Cardiac septum (tissue), 1 donor: ENCODE data around the gene ANKRD6. TPM values are rescaled to one million over a fixed set of nuclear protein-coding genes. Genes with fewer than 3 reads are reported as not detected.

Source experiments
- DNase-seq: peaks from one replicate; pipeline ENCODE4 v3.0.0-alpha.2; 2020; ENCODE audit warnings: low spot score
- intact Hi-C: fragments of 100-400 bp; cut with DNase I; formaldehyde crosslinking; loops from one replicate; pipeline ENCODE4 v1.14.0; 2022
- total RNA-seq: library from RNA; stranded (reverse); fragmentation: NEBNext Ultra II Directional; extraction: Animal tissue kit (Norgen Biotek cat#: 25700); gene quantifications from one replicate; pipeline ENCODE4 v1.2.1, GENCODE V29; 2021
- donor health status: DM: no; HTN: no; CAD: no.

The ANKRD6 gene
- total RNA-seq, 1 donor from 2014 or later, result 6.5 TPM

DNA sequence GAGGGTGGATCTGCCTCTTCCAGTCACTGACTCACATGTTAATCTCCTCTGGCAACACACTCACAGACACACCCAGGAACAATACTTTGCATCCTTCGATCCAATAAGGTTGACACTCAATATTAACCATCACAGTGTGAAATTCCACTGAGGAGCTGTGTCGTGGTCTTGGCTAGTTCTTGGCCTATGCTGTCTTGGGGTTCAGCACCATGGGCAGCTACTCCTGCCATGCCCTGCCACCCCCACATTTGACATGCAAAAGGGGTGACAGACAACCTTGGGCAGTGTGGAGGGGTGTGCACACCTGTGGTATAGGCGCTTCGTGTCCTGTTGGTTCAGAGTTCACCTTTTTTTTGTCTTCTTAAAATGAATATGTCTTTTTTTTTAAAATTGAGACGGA, 25.8 kb downstream of the ANKRD6 start:
- no peak for DNase-seq
- intact Hi-C loops, result no loop called here

DNA sequence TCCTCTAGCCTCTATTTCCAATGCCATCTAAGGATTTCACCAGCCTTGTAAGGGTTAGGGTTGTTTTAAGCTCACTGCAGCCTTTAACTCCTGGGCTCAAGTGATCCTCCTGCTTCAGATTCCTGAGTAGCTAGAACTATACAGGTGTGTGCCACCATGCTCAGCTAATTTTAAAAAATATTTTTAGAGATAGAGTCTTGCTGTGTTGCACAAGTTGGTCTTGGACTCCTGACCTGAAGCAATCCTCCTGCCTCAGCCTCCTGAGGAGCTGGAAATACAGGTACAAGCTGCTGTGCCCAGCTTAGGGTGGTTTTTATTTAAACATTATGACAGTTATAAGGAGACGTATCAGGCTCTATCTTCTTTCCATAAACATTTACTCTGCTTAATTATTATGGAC, 26.5 kb downstream of the ANKRD6 start:
- no peak for DNase-seq
- intact Hi-C loops, result no loop called here

DNA sequence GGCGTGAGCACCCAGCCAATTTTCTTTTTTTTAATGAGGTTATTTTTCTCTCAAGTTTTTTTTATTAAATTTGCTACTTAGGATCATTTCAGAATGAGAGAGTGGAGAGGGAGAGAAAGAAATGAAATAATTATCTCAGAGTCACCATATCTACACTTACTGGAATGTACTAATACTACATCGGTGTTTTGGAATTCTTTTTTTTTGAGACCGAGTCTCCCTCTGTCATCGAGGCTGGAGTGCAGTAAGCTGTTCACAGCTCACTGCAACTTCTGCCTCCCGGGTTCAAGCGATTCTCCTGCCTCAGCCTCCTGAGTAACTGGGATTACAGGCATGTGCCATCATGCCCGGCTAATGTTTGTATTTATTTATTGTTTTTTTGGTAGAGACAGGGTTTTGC, 27.8 kb downstream of the ANKRD6 start:
- intact Hi-C loops, result no loop called here
- DNase-seq, result no peak

DNA sequence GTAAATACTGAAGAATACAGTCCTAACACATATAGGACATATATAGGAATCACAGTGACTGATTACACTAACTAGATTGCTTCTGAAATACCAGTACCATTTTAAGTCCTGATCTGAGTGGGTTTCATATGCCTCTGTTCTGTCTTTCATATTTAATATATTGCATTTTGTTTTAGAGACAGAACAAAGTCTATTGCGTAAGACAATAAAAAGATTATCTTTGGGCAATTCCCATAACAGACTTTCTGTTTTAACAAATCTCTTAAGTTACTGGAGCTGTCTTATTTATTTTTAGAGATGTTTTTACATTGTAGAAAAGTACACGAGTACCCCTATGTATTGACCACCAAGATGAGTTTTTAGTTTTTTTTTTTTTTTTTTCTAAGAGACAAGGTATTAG, 29.6 kb downstream of the ANKRD6 start:
- intact Hi-C loops, result no loop called here
- DNase-seq, result no peak

DNA sequence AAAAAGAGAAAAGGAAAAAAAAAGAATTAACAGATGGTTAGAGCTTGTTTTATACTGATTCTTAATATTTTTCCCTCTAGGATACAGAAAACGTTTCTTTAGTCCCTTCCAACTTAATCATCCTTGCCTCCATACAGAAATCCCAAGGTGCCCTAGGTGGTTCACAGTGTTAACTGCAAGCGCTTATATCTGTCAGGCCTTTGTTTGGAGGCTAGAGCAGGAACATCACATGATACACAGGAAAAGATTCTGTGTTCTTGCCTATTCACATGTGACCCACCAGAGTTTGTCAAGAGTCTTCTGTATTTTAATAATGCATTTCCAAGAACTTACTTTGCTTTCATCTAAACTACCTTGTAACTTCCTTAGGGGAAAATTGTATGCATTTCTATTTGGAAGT, 31.3 kb downstream of the ANKRD6 start:
- DNase-seq, result no peak
- intact Hi-C loops, result no loop called here

DNA sequence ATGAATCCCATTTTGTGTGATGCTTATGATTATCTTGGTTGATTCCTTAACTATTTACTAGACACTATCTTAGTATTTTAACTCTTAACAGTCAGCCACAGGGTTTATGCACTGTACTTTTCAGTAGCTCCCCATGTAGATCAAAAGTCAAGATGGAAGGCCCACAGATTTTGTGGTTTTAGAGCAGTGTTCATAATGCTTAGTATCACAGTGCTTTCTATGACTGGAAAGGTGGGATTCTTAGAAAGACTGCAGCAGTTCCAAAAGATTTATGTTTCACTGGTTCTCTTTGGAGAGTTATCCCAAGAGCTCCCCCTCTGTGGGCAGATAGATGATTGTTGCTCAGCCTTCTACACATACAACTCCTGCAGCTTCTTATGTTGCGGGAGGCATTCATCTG, 34.5 kb downstream of the ANKRD6 start:
- DNase-seq, result no peak
- intact Hi-C loops, result no loop called here

DNA sequence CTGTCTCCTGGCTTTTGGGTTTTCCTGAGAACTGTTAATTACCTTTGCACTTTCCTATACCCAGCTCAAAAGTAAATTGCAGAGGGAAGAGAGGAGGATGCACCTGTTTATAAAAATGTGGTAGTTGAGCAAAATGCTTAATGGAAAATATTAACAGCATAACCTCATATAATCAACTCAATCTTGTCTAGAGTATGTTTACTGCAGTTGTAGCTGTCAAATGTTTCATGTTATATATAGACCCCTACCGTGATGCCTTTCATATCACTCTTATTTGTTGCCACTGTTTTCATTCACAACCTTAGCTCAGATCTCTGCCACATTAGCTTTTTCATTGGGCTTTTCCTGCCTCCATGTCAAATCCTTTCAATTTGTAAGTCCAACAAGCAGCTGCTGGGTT, 36.0 kb downstream of the ANKRD6 start:
- intact Hi-C loops, result no loop called here
- no peak for DNase-seq

DNA sequence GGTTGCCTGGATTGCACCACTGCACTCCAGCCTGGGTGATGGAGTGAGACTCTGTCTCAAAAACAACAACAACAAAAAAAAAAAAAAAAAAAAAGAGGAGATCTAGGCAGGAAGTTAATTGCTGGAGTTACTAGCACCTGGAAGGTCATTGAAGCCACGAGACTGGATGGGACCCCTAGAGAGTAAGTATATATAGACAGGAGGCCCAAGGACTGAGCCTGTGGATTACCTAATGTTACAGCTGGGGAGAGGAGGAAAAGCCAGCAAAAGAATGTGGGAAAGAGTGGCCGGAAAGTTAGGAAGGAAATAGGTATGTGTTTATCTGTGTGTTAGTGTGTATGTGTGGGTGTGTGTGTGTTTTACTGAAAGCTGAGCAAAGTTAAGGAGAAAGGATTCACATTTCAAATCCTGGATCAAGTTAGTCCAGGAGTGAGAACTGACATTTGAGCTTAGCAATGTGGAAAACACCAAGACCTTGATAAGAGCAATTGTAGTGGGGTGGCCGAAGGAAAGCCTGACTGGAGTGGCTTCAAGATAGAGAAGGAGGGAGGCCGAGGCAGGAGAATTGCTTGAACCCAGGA, 38.4 kb downstream of the ANKRD6 start:
- no peak for DNase-seq
- intact Hi-C loops, result no loop called here

DNA sequence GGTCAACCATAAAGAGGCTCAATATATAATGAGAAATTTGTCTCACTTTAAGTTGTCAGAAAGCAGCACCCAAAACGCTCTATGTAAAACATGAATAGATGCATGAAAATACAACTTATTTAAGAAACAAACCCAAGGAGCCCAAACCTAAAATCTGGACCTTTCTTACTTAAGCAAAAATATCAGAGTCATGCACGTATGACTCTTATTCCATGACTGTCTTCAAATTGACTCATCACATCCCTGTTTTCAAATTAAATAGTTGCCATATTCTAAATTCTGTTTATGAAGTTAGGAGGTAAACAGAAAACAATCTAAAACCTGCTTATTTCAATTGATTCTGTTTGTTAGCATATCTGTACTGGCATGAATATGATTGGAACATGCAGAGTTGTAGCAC, 42.1 kb downstream of the ANKRD6 start:
- intact Hi-C loops, result no loop called here
- no peak for DNase-seq

DNA sequence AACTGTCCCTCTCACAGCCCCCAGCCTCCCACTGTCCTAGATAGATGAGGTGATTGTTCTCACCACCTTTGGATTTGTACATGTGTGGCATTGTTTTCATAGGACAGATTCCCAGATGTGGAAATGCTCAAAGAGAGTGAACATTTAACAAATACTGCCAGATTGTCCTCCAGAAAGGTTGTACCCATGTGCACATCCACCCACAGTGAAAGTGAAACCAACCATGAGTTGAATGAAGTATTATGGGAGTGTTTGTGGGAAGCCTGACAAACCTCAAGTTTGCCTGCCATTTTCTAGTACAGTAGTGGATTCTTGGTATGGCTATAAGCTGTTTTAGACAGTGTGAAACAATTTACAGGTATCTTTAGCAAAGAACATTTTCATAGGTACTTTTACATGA, 42.7 kb downstream of the ANKRD6 start:
- intact Hi-C loops, result no loop called here
- no peak for DNase-seq

DNA sequence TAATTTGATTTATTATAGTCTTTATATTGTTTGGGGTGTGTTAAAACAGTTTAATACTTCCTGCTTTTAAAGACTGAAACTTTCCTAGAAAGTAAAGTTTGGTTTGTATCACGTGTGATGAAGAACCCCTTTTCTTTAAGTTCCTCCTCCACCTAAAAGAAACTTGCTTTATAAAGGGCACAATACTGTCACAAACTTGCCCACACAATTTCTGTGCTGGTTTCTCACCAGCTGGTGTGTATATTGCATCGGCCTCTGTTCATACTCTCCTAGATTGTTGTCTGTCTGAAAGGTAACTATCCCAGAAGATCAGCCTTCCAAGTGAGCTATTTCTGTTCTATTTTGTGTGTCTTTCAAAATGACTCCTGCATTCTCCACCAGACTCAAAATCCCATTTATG, 46.9 kb downstream of the ANKRD6 start:
- intact Hi-C loops, result no loop called here

DNA sequence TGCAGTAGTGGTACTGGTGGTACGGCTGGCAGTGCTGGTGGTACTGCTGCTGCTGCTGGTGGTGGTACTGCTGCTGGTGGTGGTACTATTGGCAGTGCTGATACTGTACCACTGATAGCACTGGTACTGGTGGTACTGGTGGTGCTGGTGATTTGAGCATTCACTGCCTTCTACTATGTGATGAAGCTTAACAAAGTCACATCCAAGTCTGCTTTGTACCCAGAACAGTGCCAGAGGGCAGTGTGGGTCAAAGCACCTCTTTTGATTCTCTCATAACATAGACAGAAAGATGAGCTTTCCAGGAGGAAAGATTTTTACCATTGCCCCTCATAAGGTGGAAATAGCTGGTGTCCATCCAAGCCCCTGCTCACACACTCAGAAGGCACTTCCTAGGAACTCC, 48.7 kb downstream of the ANKRD6 start:
- intact Hi-C loops, result no loop called here
- DNase-seq, result no peak

More for the DNA sequence above, 46.9 kb downstream of the ANKRD6 start:
- no peak for DNase-seq

DNA sequence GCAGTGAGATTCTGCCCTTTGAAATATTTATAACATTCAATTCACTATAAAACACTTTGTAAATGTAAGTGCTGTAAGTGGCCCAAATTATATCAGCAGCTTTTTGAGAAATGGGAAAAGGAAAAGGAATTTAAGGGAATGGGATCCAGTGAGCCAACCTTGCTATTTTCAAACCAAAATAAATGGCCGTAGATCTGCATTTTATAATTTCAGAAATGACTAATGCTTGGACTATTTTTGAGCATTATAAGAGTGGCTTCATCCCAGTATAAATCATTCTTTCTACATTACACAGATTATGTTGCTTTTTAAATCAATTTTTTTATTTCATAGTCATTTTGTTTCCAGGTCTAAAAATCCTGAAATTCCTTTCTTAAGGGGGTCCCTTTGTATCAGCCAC, 49.2 kb downstream of the ANKRD6 start:
- intact Hi-C loops, result no loop called here
- no peak for DNase-seq

DNA sequence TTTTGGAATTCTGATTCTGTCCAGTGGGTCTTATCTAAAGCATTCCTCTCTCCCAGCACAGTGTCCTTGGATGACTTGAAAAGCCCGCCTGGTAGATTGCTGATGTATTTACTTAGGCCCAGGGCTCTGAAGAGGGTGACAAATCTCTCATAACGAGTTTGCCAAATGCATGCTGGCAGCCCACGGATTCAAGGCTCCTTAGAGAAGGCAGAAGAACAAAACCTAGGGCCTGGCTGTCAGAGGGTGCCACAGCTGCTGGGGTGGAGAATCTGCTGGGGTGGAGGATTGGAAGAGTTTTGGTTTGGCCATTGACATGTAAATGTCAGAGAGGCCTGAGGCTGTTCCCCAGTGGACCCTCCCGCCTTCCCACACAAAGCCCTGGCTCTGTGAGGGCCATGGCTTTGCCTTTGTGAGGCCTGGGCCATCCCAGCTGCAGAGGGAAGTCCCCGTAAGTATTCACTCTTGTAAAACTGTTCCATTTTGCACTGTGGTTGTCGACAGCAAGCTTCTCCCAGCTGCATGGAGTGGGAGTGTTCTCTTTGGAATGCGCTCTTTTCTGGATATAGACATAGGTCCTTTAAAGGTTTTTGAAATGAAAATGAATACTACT, 50.3 kb downstream of the ANKRD6 start:
- no peak for DNase-seq
- intact Hi-C loops, result no loop called here

DNA sequence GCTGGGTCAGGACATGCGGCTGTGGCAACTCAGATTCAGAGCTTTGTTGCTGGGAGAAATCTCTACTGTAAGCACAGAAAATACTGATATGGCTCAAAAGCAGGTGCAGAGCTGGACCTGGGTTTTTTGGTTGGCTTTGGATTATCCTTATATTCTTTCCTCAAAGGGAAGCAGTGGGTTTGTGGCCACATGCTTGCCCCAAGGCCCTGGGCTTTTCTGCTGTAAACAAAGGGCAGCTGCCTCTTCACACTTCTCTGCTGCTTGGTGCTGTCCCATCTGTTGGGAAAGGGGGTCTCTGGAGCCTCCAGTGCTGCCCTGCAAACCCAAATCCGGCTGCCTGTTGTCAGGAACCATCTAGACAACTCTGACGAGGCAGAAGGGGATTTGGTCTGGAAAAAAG, 52.4 kb downstream of the ANKRD6 start:
- intact Hi-C loops, result no loop called here
- DNase-seq, result no peak

DNA sequence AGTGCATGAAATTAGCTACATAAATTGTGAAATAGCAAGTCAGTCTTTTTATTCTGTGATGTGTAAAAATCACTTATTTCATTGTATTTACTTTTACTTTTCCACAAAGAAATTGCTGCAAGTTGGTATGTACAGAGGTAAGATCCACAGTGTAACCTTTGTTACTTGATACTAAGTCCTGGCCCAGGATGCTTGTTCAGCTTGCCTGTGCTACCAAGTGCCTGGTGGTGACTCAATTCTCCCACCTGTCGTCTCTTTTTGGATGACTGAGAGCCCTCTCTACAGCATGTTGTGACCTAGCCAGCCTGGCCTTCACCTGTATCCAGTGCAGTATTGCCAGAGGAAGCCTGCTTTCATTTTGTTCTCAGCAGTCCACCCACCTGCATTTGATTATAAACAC, 54.9 kb downstream of the ANKRD6 start:
- DNase-seq, result no peak
- intact Hi-C loops, result no loop called here

DNA sequence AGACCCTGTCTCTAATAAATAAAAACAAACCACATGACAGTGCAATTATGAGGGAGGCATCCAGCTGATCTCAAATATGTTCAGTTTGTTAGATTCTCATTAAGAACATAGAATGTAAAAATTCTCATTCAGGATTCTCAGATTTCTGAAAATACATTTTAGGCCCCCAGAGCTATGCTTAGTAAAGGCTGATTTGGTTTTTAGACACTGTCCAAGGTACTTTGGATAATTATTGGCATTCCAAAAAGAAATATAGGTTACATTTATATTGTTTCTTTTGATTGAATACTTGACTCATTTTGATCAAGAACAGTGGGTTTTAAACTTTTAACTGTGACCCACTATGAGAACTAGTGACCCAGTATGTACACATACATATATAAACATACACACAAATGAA, 55.5 kb downstream of the ANKRD6 start:
- no peak for DNase-seq
- intact Hi-C loops, result no loop called here

DNA sequence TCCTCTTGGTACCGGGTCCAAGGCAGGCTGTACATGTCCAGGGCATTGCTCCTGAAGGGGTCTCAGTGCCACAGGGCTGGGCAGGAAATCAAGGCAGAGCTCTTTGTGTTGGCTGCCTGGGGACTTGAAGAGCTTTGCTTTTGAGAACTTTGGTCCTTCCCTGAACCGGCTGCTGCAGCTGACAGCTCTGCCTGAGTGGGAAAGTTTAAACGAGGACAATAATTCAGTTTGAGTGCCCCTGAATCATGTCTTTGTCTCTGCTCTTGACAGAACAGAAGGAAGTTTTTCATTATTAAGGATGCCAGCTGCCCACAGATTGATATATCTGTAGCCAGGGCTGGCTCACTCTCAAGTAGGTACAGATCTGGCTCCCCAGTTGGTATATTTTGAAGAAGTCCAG, 56.1 kb downstream of the ANKRD6 start:
- intact Hi-C loops, result no loop called here
- no peak for DNase-seq

DNA sequence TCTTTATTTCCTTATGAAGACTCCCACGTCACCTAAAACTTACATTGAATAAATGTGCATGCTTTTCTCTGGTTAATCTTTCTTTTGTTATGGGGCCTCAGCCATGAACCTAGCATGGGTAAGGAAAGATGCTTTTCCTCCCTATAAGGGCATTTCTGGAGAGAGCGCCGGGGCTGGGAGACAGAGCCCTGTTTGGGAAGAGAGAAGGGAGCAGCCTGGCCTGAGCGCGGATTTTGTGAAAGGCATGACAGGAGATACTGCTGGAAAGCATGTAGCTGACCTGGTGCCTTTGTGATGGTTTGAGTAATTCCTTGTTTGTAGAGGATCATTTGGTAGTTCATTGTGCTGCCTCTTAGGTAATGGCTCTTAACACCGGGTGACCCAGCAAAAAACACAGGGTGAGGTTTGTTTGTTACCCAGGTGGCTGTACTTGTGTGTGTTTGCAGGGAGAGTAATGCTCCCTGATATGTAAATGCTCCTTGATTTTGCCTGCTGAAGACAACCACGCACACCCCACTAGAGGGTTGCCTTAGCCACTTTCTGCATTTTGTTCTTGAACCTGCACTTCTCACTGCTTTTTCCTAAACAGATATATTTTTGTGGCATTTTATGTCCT, 59.2 kb downstream of the ANKRD6 start:
- DNase-seq, result no peak
- intact Hi-C loops, result no loop called here

DNA sequence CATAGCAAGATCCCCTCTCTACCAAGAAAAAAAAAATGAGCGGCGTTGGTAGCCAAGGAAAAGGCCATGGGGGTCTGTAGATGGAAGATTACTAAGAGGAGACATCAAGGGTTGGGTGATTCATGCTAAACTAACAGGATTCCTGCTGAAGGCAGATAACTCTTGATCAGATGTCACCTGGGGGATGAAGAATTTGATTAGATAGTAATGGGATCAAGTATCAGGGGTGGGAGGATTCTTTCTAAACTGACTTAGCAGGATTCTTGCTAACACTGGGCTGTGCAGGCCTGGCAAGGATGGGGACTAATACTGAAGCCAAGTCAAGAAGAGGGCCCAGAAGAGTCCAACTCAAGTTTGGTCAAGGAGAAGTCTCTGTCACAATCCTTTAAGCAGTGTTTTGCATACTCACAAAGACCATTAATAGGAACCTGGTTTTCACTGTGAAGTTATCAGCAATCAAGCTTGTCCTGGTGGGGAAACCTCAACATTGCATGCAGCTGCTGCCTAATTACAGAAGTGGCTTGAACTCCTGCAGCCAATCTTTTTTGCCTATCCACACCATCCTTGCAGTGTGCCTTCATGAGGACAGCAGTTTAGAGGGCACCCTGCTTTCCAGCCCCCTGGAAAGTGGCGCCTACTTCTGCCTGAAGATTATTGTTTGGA, 61.3 kb downstream of the ANKRD6 start:
- no peak for DNase-seq
- intact Hi-C loops, result no loop called here

DNA sequence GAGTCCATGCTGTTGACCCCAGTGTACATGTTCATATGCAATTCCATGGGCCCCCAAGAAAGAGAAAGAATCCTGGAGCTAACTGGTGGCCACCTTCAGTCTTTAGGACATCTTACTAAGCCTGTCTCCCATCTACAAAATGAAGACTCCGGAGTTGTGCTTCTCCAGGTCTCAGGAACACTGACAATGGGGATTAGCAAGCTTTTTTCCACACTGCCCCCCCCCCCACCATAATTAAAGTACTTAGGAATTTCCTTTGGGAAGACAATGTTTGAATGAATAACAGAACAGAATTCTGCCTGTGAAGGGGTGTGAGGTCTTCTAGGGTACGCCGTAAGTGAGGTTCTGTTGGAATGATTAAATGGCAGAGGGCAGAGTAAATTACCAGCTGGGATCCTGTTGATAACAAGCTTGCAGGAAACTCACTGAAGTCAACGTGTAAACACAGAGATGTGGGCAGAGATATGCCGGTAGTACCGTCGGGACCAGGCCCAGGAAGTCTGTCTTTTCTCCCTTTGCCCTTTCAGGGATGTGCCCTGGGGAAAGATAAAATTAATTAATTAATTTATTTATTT, 63.1 kb downstream of the ANKRD6 start:
- no peak for DNase-seq
- intact Hi-C loops, result no loop called here
